HEK293 (cell line): ENCODE results near the gene SORL1.

Source experiments
- CTCF ChIA-PET: fragments of 350-600 bp; formaldehyde crosslinking; extraction: SDS; loops from one replicate; lab custom pipeline; 2021; ENCODE audit warnings: antibody characterized with exemption; lab: Yijun Ruan, JAX
- POLR2A ChIA-PET: fragments of 300-600 bp; formaldehyde crosslinking; extraction: SDS; loops from one replicate; lab custom pipeline; 2020; ENCODE audit warnings: antibody characterized with exemption, inconsistent platforms; lab: Yijun Ruan, JAX
- H3K27ac ChIP-seq: fragments of 200-500 bp; sonication (Bioruptor generic); 2 replicates; pipeline ENCODE4 v1.5.1; 2014; ENCODE audit warnings: low read depth, low read length, control low read depth, inconsistent platforms; ENCODE audit errors: extremely low read depth
- H3K36me3 ChIP-seq, 2 experiments: fragments of 200-500 bp in 1 of 2; sonication (Bioruptor generic) in 1 of 2; 1 replicate in 1 of 2; 2 replicates in 1 of 2; pipeline ENCODE4 v1.5.1; 2014 to 2017; ENCODE audit warnings: inconsistent platforms in 2 of 2, low read length in 2 of 2; ENCODE audit not compliant: control insufficient read depth in 2 of 2, insufficient read depth in 1 of 2
- H3K4me1 ChIP-seq: fragments of 200-500 bp; sonication (Bioruptor generic); 2 replicates; pipeline ENCODE4 v1.5.1; 2014; ENCODE audit warnings: mild to moderate bottlenecking, low read length, inconsistent platforms; ENCODE audit not compliant: control insufficient read depth, insufficient read depth
- H3K4me3 ChIP-seq: 2 replicates; pipeline ENCODE4 v1.5.1; 2011; ENCODE audit warnings: low read depth, mild to moderate bottlenecking, control low read depth, low read length, moderate library complexity
- H3K9me3 ChIP-seq: fragments of 200-500 bp; sonication (Bioruptor generic); 2 replicates; pipeline ENCODE4 v1.5.1; 2014; ENCODE audit warnings: low read depth, low read length, inconsistent platforms; ENCODE audit not compliant: control insufficient read depth, insufficient read depth
- GLIS2 ChIP-seq: fragments of 450-650 bp; formaldehyde crosslinking; IDR thresholded peaks from 2 replicates; pipeline ENCODE4 v1.5.1; 2016; ENCODE audit warnings: missing biosample characterization, missing genetic modification characterization
- HOXA7 ChIP-seq: sonication (generic); formaldehyde crosslinking; IDR thresholded peaks from 2 replicates; pipeline ENCODE4 v1.8.1; 2022; ENCODE audit warnings: missing genetic modification reagents, borderline replicate concordance
- HOXC10 ChIP-seq: sonication (generic); formaldehyde crosslinking; IDR thresholded peaks from 2 replicates; pipeline ENCODE4 v1.8.1; 2023; ENCODE audit warnings: mild to moderate bottlenecking, missing genetic modification reagents
- KLF1 ChIP-seq: fragments of 450-650 bp; formaldehyde crosslinking; IDR thresholded peaks from 2 replicates; pipeline ENCODE4 v1.5.1; 2016; ENCODE audit warnings: missing biosample characterization, missing genetic modification characterization
- ZBTB10 ChIP-seq: fragments of 450-650 bp; formaldehyde crosslinking; IDR thresholded peaks from 2 replicates; pipeline ENCODE4 v1.5.1; 2016; ENCODE audit warnings: missing biosample characterization, missing genetic modification characterization
- ZNF121 ChIP-seq: fragments of 450-650 bp; formaldehyde crosslinking; IDR thresholded peaks from 2 replicates; pipeline ENCODE4 v1.5.1; 2016; ENCODE audit warnings: missing biosample characterization, missing genetic modification characterization
- ZNF138 ChIP-seq: fragments of 450-650 bp; formaldehyde crosslinking; IDR thresholded peaks from 2 replicates; pipeline ENCODE4 v1.5.1; 2016; ENCODE audit warnings: missing biosample characterization, missing genetic modification characterization, borderline replicate concordance
- ZNF2 ChIP-seq: fragments of 450-650 bp; formaldehyde crosslinking; IDR thresholded peaks from 2 replicates; pipeline ENCODE4 v1.5.1; 2016; ENCODE audit warnings: missing biosample characterization, missing genetic modification characterization
- ZNF223 ChIP-seq: fragments of 450-650 bp; formaldehyde crosslinking; IDR thresholded peaks from 2 replicates; pipeline ENCODE4 v1.5.1; 2016; ENCODE audit warnings: missing biosample characterization, missing genetic modification characterization
- ZNF274 ChIP-seq, 2 experiments: fragments of 200-500 bp in 1 of 2; fragments of 450-650 bp in 1 of 2; sonication (Bioruptor generic) in 1 of 2; formaldehyde crosslinking in 1 of 2; IDR thresholded peaks; 2 replicates each; pipeline versions ENCODE4 v1.5.1 to v1.6.1; 2014 to 2016; ENCODE audit warnings: borderline replicate concordance in 1 of 2, inconsistent platforms in 1 of 2, low read length in 1 of 2, missing biosample characterization in 1 of 2, missing genetic modification characterization in 1 of 2
- ZNF510 ChIP-seq: fragments of 450-650 bp; formaldehyde crosslinking; IDR thresholded peaks from 2 replicates; pipeline ENCODE4 v1.5.1; 2018; ENCODE audit warnings: mild to moderate bottlenecking, missing genetic modification characterization, missing biosample characterization; ENCODE audit not compliant: insufficient replicate concordance
- ZNF521 ChIP-seq: fragments of 450-650 bp; formaldehyde crosslinking; IDR thresholded peaks from 2 replicates; pipeline ENCODE4 v1.5.1; 2017; ENCODE audit warnings: missing biosample characterization, mild to moderate bottlenecking, missing genetic modification characterization
- ZNF548 ChIP-seq: fragments of 450-650 bp; formaldehyde crosslinking; IDR thresholded peaks from 2 replicates; pipeline ENCODE4 v1.5.1; 2016; ENCODE audit warnings: missing biosample characterization, missing genetic modification characterization
- ZNF585B ChIP-seq: fragments of 450-650 bp; formaldehyde crosslinking; IDR thresholded peaks from 2 replicates; pipeline ENCODE4 v1.5.1; 2016; ENCODE audit warnings: missing biosample characterization, missing genetic modification characterization
- ZNF610 ChIP-seq: fragments of 450-650 bp; formaldehyde crosslinking; IDR thresholded peaks from 2 replicates; pipeline ENCODE4 v1.5.1; 2016; ENCODE audit warnings: missing biosample characterization, missing genetic modification characterization, borderline replicate concordance
- ZNF670 ChIP-seq: fragments of 450-650 bp; formaldehyde crosslinking; IDR thresholded peaks from 2 replicates; pipeline ENCODE4 v1.5.1; 2016; ENCODE audit warnings: missing biosample characterization, missing genetic modification characterization, low read depth
- ZNF776 ChIP-seq: fragments of 450-650 bp; formaldehyde crosslinking; IDR thresholded peaks from 2 replicates; pipeline ENCODE4 v1.5.0; 2017; ENCODE audit warnings: missing biosample characterization, missing genetic modification characterization, borderline replicate concordance
- ZNF830 ChIP-seq: fragments of 450-650 bp; IDR thresholded peaks from 2 replicates; pipeline ENCODE4 v1.5.0; 2018; ENCODE audit warnings: missing biosample characterization, missing genetic modification characterization, low read depth, mild to moderate bottlenecking, moderate library complexity
- ZSCAN23 ChIP-seq: fragments of 450-650 bp; formaldehyde crosslinking; IDR thresholded peaks from 2 replicates; pipeline ENCODE4 v1.5.1; 2016; ENCODE audit warnings: missing biosample characterization, missing genetic modification characterization
- ZSCAN4 ChIP-seq: fragments of 450-650 bp; formaldehyde crosslinking; IDR thresholded peaks from 2 replicates; pipeline ENCODE4 v1.5.1; 2017; ENCODE audit warnings: missing biosample characterization, missing genetic modification characterization

SORL1 gene

GRCh38 chr11:121439337-121439736, 12.8 kb upstream of the SORL1 start:
- no peaks in the 10 kb centered on the region for H3K9me3 ChIP-seq
- ChIA-PET CTCF (interaction anchor here (0.6 kb wide), 1 partner anchor 7 kb away, joined by 3 read pairs; no protein-coding TSS in a partner anchor), POLR2A (no interaction called here)
- H3K4me1 ChIP-seq, result no peaks in the 10 kb centered on the region
- H3K36me3 ChIP-seq, result no peaks in the 10 kb centered on the region
- no peak overlapping the region for H3K27ac ChIP-seq
- TF ChIP-seq ZNF610 (no peak), KLF1 (tag by site-specific recombination) (no peak), ZNF548 (no peak), ZNF138 (no peak), HOXA7 (CRISPR knock-in tag) (no peak), ZBTB10 (no peak), ZSCAN23 (tag by site-specific recombination) (no peak), HOXC10 (CRISPR knock-in tag) (no peak), ZNF830 (tag by site-specific recombination) (no peak), ZNF274 (IDR thresholded peaks at IDR 0.05; ENCODE audit: low read length) (no peak), ZNF274 (tag by site-specific recombination; IDR thresholded peaks at IDR 0.05; ENCODE audit: borderline replicate concordance) (no peak), ZNF510 (tag by site-specific recombination) (no peak), ZNF776 (tag by site-specific recombination) (no peak), ZNF521 (tag by site-specific recombination) (no peak), ZSCAN4 (no peak)
- no peak overlapping the region for H3K4me3 ChIP-seq

GRCh38 chr11:121439759-121440158, 12.4 kb upstream of the SORL1 start:
- Histone ChIP-seq H3K4me3 (no peak overlapping the region), H3K36me3 (no peaks in the 10 kb centered on the region), H3K4me1 (no peaks in the 10 kb centered on the region), H3K9me3 (no peaks in the 10 kb centered on the region), H3K27ac (no peak overlapping the region)
- TF ChIP-seq KLF1 (tag by site-specific recombination), result no peak
- TF ChIP-seq ZNF223 (tag by site-specific recombination), result no peak
- no peak for TF ChIP-seq ZNF121 (tag by site-specific recombination)
- TF ChIP-seq ZNF670 (tag by site-specific recombination), result no peak
- POLR2A ChIA-PET, result no interaction called here
- CTCF ChIA-PET, result no interaction called here

- Histone ChIP-seq H3K9me3 (no peaks in the 10 kb centered on the region), H3K4me1 (no peaks in the 10 kb centered on the region), H3K36me3 (no peaks in the 10 kb centered on the region), H3K27ac (no peak overlapping the region), H3K4me3 (no peak overlapping the region)
- CTCF ChIA-PET, result interaction anchor here (0.6 to 0.7 kb wide), 2 partner anchors 10 to 121 kb away, joined by 3 to 4 read pairs; no protein-coding TSS in a partner anchor
- TF ChIP-seq GLIS2 (tag by site-specific recombination) (no peak), ZNF585B (no peak), ZNF2 (tag by site-specific recombination) (no peak)
- POLR2A ChIA-PET, result no interaction called here
Observed at GRCh38 chr11:121441521-121441920, 10.6 kb upstream of the SORL1 start.
